HepG2 (cell line): ENCODE measurements around the gene CCDC157.

ENCODE experiments used
- MAZ ChIP-seq, 2 experiments: sonication (generic) in 1 of 2; formaldehyde crosslinking in 1 of 2; IDR thresholded peaks; 2 replicates each; pipeline versions ENCODE4 v1.5.0 to v1.6.1; 2012 to 2020; ENCODE audit warnings: low read depth in 2 of 2, mild to moderate bottlenecking in 2 of 2, borderline replicate concordance in 1 of 2, improper control_type of control experiment in 1 of 2, low read length in 1 of 2, missing genetic modification reagents in 1 of 2, moderate library complexity in 1 of 2
- MYNN ChIP-seq: sonication (generic); formaldehyde crosslinking; IDR thresholded peaks from 2 replicates; pipeline ENCODE4 v1.4.0; 2020; ENCODE audit warnings: mild to moderate bottlenecking, low read depth, missing genetic modification reagents
- POLR2AphosphoS5 ChIP-seq: IDR thresholded peaks from 2 replicates; pipeline ENCODE4 v1.6.1; 2012; ENCODE audit warnings: low read depth, low read length
- RAD21 ChIP-seq: fragments of 450-650 bp; formaldehyde crosslinking; IDR thresholded peaks from 2 replicates; pipeline ENCODE4 v1.5.0; 2020; ENCODE audit warnings: mild to moderate bottlenecking
- RELA ChIP-seq: sonication (generic); formaldehyde crosslinking; IDR thresholded peaks from 2 replicates; pipeline ENCODE4 v1.4.0; 2020; ENCODE audit warnings: missing genetic modification reagents
- ZNF121 ChIP-seq: sonication (generic); formaldehyde crosslinking; IDR thresholded peaks from 2 replicates; pipeline ENCODE4 v1.5.0; 2020; ENCODE audit warnings: mild to moderate bottlenecking, missing genetic modification reagents
- ZNF629 ChIP-seq: sonication (generic); formaldehyde crosslinking; conservative IDR thresholded peaks from 2 replicates; pipeline ENCODE4 v1.5.0; 2020; ENCODE audit warnings: missing genetic modification reagents
- ZSCAN12 ChIP-seq: sonication (generic); formaldehyde crosslinking; IDR thresholded peaks from 2 replicates; pipeline ENCODE4 v1.9.0; 2021; ENCODE audit warnings: mild to moderate bottlenecking, missing genetic modification reagents
- TF ChIP-seq, protein P1 (sequence below): sonication (generic); formaldehyde crosslinking; IDR thresholded peaks from 2 replicates; pipeline ENCODE4 v1.5.0; 2020; ENCODE audit warnings: mild to moderate bottlenecking, missing genetic modification reagents, moderate library complexity

- TF ChIP-seq RELA (CRISPR knock-in tag) (no peak), ZNF629 (no peak), ZSCAN12 (CRISPR knock-in tag) (no peak), ZNF121 (CRISPR knock-in tag) (no peak), POLR2AphosphoS5 (no peak), MYNN (CRISPR knock-in tag) (no peak), MAZ (IDR thresholded peaks at IDR 0.05; ENCODE audit: borderline replicate concordance, low read depth, low read length) (no peak), MAZ (CRISPR knock-in tag; IDR thresholded peaks at IDR 0.05; ENCODE audit: low read depth) (no peak), RAD21 (CRISPR knock-in tag) (no peak)
- TF ChIP-seq, protein P1, sequence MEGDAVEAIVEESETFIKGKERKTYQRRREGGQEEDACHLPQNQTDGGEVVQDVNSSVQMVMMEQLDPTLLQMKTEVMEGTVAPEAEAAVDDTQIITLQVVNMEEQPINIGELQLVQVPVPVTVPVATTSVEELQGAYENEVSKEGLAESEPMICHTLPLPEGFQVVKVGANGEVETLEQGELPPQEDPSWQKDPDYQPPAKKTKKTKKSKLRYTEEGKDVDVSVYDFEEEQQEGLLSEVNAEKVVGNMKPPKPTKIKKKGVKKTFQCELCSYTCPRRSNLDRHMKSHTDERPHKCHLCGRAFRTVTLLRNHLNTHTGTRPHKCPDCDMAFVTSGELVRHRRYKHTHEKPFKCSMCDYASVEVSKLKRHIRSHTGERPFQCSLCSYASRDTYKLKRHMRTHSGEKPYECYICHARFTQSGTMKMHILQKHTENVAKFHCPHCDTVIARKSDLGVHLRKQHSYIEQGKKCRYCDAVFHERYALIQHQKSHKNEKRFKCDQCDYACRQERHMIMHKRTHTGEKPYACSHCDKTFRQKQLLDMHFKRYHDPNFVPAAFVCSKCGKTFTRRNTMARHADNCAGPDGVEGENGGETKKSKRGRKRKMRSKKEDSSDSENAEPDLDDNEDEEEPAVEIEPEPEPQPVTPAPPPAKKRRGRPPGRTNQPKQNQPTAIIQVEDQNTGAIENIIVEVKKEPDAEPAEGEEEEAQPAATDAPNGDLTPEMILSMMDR (CRISPR knock-in tag): no peak
Observed at GRCh38 chr22:30351226-30351625, 5.6 kb upstream of the CCDC157 start.
